Measurements from ENCODE around the gene ARL8B. TPM values are rescaled to one million over a fixed set of nuclear protein-coding genes. Genes with fewer than 3 reads are reported as not detected.

The ARL8B gene
- total RNA-seq, 1 experiment from 2014 or later = 43.8 TPM

DNA sequence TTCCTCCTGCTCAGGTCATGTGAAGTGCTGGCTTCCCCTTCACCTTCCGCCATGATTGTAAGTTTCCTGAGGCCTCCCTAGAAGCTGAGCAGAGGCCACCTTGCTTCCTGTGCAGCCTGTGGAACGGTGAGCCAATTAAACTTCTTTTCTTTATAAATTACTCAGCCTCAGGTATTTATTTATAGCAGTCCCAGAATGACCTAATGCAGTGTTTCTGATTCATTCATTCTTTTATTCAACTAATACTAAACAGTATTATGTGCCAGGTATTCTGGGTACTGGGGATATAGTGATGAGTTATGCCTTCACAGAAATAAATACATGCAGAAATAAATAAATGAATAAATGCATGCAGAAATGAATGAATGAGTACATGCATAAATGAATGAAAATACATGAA is 107.3 kb downstream of the ARL8B start:
- Histone ChIP-seq H2AFZ (ENCODE audit: low read length) (no peak overlapping the region), H3K36me3 (ENCODE audit: low read depth, low read length) (no peaks in the 10 kb centered on the region), H3K4me2 (ENCODE audit: low read length) (no peak overlapping the region), H3K79me2 (ENCODE audit: low read length) (no peaks in the 10 kb centered on the region), H3K9me3 (ENCODE audit: low read length) (no peaks in the 10 kb centered on the region), H3K27me3 (ENCODE audit: low read length) (no peaks in the 10 kb centered on the region), H3K4me3 (ENCODE audit: low read length) (no peak overlapping the region), H3K9ac (ENCODE audit: low read length) (no peak overlapping the region), H4K20me1 (ENCODE audit: low read length) (no peaks in the 10 kb centered on the region), H3K9me2 (replicated peaks; ENCODE audit: low read length) (no peaks in the 10 kb centered on the region), H3K4me1 (ENCODE audit: insufficient read depth, low read length) (peaks cover 20% of the 10 kb centered on the region), H3F3A (ENCODE audit: low read length, unreplicated experiment) (no peaks in the 10 kb centered on the region), H3K27ac (ENCODE audit: low read length) (no peak overlapping the region)
- intact Hi-C loops (cut with micrococcal nuclease) = loop anchor here (10.0 kb wide), 2 partner anchors 195 to 1575 kb away; no protein-coding TSS in a partner anchor
- CTCF ChIA-PET = no interaction called here
- TF ChIP-seq EZH2phosphoT487 (IDR thresholded peaks at IDR 0.05; ENCODE audit: borderline replicate concordance, low read length) (no peak), EZH2 (IDR thresholded peaks at IDR 0.05; ENCODE audit: low read length, unreplicated experiment) (no peak)
- TF ChIP-seq, protein P1, sequence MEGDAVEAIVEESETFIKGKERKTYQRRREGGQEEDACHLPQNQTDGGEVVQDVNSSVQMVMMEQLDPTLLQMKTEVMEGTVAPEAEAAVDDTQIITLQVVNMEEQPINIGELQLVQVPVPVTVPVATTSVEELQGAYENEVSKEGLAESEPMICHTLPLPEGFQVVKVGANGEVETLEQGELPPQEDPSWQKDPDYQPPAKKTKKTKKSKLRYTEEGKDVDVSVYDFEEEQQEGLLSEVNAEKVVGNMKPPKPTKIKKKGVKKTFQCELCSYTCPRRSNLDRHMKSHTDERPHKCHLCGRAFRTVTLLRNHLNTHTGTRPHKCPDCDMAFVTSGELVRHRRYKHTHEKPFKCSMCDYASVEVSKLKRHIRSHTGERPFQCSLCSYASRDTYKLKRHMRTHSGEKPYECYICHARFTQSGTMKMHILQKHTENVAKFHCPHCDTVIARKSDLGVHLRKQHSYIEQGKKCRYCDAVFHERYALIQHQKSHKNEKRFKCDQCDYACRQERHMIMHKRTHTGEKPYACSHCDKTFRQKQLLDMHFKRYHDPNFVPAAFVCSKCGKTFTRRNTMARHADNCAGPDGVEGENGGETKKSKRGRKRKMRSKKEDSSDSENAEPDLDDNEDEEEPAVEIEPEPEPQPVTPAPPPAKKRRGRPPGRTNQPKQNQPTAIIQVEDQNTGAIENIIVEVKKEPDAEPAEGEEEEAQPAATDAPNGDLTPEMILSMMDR (conservative IDR thresholded peaks at IDR 0.05; ENCODE audit: low read depth, low read length) = no peak
- POLR2A ChIA-PET (ENCODE audit: unreplicated experiment) = no interaction called here
- ATAC-seq (no peak), DNase-seq (peak; percentile 43)
- BruUV-seq (replicated peaks) = no TSS peak

Other genes starting within 250 kb of the ARL8B start
- gene BHLHE40, start 142.9 kb upstream of the ARL8B start, total RNA-seq (2014; rRNA removed) = 255 and 256 TPM in 2 replicates
- 39.4 and 49.6 TPM in 2 replicates for gene EDEM1, start 65.4 kb downstream of the ARL8B start, total RNA-seq (2014; rRNA removed)

All from PC-3 (cell line).